Cardiac fibroblast (primary cell): ENCODE results near the gene WIPF2.
"Not testable (repeated sequence)": the region's sequence is repeated elsewhere in the genome, so short reads cannot be mapped to it uniquely, and the experiment has no call there.

Experiments used
- DNase-seq, 2 donors: peaks; one replicate each; pipeline versions ENCODE4 v3.0.0 to v3.0.0-alpha.2; 2010; ENCODE audit warnings: low read depth in 2 of 2
- H3K4me3 ChIP-seq, 2 donors: replicated peaks in 1 of 2; 1 replicate in 1 of 2; 2 replicates in 1 of 2; pipeline ENCODE4 v1.5.1; 2011; ENCODE audit warnings: low read depth in 2 of 2, low read length in 2 of 2, mild to moderate bottlenecking in 2 of 2, moderate library complexity in 1 of 2
- TF ChIP-seq, protein P1 (sequence below): IDR thresholded peaks from one replicate; pipeline ENCODE4 v1.5.1; 2011; ENCODE audit warnings: low read depth, mild to moderate bottlenecking, low read length, inconsistent platforms

Gene WIPF2

DNA sequence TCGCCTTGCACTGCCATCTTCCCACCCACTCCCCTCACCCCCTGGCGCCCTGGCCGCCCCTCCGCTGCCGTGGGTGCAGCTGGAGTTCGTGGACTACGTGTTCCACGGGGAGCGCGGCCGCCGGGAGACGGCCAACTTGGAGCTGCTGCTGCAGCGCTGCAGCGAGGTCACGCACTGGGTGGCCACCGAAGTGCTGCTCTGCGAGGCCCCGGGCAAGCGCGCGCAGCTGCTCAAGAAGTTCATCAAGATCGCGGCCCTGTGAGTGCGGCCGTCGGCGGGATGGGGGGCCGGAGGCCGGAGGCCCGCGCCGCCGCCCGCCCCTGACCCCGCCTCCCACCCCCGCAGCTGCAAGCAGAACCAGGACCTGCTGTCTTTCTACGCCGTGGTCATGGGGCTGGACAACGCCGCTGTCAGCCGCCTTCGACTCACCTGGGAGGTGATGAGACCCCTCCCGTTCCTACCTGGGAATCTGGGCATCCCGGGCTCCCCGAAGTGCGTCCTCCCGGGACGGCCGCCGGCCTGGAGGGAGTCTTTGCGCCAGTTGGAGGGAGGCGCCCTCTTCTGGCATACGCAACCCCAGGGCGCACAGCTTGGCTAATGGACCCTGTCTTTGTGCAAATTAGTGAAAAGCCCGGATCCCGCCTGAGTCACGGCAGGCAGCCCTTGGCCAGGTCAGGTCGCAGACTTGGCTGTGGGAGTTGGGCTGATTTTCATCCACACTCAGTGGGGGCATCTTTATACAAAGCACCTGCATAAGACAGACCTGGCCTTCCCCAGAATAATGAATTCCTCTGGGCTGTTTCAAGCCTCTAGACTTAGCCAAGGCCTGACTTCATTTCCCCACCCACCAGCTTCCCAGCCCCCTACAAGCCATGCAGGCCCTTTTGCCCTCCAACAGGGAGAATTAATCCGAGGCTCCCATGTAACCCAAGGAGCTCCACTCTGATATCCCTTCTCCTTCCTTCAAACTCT, 27.6 kb upstream of the WIPF2 start:
- peak; percentile 80 to 83 for DNase-seq
- peak overlapping the region; percentile 50 to 63 for H3K4me3 ChIP-seq
- TF ChIP-seq, protein P1, sequence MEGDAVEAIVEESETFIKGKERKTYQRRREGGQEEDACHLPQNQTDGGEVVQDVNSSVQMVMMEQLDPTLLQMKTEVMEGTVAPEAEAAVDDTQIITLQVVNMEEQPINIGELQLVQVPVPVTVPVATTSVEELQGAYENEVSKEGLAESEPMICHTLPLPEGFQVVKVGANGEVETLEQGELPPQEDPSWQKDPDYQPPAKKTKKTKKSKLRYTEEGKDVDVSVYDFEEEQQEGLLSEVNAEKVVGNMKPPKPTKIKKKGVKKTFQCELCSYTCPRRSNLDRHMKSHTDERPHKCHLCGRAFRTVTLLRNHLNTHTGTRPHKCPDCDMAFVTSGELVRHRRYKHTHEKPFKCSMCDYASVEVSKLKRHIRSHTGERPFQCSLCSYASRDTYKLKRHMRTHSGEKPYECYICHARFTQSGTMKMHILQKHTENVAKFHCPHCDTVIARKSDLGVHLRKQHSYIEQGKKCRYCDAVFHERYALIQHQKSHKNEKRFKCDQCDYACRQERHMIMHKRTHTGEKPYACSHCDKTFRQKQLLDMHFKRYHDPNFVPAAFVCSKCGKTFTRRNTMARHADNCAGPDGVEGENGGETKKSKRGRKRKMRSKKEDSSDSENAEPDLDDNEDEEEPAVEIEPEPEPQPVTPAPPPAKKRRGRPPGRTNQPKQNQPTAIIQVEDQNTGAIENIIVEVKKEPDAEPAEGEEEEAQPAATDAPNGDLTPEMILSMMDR = peak; percentile 76

DNA sequence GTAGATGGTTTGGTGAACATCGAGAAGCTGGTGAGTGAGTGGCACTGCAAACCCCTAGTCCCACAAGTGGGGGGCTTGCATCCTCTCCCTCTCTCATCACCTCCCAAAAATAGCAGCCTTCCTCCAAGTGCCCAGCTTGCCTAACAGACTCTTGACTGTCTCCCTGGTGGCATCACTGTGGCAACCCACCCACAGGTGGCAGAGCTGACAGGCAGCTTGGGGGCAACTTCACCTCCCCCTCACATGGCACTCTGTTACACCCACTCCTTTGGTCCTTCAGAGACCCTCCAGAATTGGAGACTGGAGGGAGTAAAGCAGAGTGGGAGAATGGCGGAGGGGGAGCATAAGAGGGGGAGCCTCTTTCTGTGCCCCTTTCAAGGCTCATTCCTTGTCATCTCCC, 26.1 kb upstream of the WIPF2 start:
- TF ChIP-seq, protein P1 = no peak
- no peak for DNase-seq
- no peak overlapping the region for H3K4me3 ChIP-seq

DNA sequence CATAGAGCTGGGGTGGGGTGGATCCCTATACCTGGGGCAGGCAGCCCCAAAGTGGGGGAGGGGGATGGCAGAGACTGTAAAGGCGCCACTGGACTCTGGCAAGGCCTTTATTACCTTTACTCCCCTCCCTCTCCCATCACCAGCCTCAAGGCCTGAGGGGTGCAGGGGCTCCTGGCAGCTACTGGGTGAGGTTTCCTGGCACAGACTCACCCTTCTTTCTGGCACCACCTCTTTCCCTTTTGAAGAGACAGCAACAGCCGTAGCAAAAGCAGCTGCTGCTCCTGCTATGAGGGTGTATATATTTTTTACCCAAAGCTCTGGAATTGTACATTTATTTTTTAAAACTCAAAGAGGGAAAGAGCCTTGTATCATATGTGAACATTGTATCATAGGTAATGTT, 24.3 kb upstream of the WIPF2 start:
- no peak for DNase-seq
- no peak overlapping the region for H3K4me3 ChIP-seq
- TF ChIP-seq, protein P1 = no peak

DNA sequence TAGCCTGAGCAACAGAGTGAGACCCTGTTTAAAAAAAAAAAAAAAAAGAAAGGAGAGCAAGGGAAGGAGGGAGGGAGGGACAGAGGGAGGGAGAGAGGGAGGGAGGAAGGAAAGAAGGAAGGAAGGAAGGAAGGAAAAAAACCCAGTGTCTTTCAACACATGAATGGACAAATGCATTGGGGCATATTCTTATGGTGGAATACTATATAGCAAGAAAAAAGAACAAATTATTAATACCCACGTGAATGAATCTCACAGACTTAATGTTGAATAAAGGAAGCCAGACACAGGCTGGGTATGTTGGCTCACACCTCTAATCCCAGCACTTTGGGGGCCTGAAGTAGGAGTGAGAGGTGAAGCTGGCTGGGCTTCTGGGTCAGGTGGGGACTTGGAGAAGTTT, 21.6 kb upstream of the WIPF2 start:
- no peak for DNase-seq
- TF ChIP-seq, protein P1 = no peak
- H3K4me3 ChIP-seq = no peak overlapping the region

DNA sequence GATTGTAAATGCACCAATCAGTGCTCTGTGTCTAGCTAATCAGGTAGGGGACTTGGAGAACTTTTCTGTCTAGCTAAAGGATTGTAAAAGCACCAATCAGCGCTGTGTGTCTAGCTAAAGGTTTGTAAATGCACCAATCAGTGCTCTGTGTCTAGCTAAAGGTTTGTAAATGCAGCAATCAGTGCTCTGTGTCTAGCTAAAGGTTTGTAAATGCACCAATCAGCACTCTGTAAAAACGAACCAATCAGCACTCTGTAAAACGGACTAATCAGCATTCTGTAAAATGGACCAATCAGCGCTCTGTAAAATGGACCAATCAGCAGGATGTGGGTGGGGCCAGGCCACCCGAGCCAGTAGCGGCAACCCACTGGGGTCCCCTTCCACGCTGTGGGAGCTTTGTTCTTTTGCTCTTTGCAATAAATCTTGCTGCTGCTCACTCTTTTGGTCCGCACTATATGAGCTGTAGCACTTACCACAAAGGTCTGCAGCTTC, 21.1 kb upstream of the WIPF2 start:
- DNase-seq, H3K4me3 ChIP-seq: not testable (repeated sequence)

DNA sequence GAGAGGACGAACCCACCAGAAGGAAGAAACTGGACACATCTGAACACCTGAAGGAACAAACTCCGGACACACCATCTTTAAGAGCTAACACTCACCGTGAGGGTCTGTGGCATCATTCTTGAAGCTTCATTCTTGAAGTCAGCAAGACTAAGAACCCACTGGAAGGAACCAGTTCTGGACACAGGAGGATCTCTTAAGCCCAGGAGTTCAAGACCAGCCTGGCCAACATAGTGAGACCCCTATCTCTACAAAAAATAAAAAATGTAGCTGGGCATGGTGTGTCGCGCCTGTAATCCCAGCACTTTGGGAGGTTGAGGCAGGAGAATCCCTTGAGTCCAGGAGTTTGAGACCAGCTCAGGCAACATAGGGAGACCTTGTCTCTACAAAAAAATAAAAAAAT, 20.5 kb upstream of the WIPF2 start:
- no peak overlapping the region for H3K4me3 ChIP-seq
- TF ChIP-seq, protein P1 = no peak

DNA sequence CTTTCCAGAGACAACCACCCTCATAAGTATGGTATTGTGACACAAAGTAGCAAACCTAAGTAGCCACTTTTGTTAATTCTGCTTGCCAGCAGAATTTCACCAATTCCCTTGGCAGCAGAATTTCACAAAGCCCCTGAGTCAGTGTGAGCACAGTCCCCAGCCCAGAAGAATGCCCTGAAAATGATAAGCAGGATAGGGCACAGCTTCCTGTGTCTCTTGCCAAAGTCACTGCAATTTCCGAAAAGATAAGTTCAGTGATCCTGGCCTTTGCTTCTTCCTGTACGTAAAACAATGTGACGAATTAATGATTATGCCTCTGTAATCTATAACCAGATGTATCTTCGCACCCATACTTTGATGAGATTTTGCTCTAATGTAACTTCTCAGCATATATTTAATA, 16.0 kb upstream of the WIPF2 start:
- TF ChIP-seq, protein P1 = no peak
- peak; percentile 19 to 62 for DNase-seq
- H3K4me3 ChIP-seq = no peak overlapping the region

More for the DNA sequence above, 20.5 kb upstream of the WIPF2 start:
- no peak for DNase-seq

DNA sequence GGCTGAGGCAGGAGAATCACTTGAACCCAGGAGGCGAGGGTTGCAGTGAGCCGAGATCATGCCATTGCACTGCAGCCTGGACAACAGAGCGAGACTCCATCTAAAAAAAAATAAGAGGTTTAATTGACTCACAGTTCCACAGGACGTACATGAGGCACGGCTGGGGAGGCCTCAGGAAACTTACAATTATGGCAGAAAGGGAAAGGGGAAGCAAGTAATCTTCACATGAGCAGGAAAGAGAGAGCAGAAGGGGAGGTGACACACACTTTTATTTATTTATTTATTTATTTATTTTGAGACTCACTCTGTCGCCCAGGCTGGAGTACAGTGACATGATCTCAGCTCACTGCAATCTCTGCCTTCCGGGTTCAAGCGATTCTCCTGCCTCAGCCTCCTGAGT, 12.9 kb upstream of the WIPF2 start:
- DNase-seq, H3K4me3 ChIP-seq: not testable (repeated sequence)
